Stimulated activated CD8-positive, alpha-beta memory T cell treated with anti-CD3 and anti-CD28 coated beads, Interleukin-2, amount 100 ng/mL, for 1 hour (primary cell): ENCODE results near the gene PNPLA7.
"Not testable (repeated sequence)": the region's sequence is repeated elsewhere in the genome, so short reads cannot be mapped to it uniquely, and the experiment has no call there.

ENCODE experiments used
- DNase-seq, 2 donors: peaks; one replicate each; pipeline ENCODE4 v3.0.0-alpha.2; 2020; ENCODE audit warnings: low read depth in 2 of 2

PNPLA7 gene

GRCh38 chr9:137515338-137515724, 34.9 kb downstream of the PNPLA7 start:
- DNase-seq = no peak

GRCh38 chr9:137514691-137515337, 35.4 kb downstream of the PNPLA7 start:
- DNase-seq = no peak

- DNase-seq = not testable (repeated sequence)
These were observed 36.2 kb downstream of the PNPLA7 start for GRCh38 chr9:137513801-137514570.

- DNase-seq = not testable (repeated sequence)
These were observed 37.1 kb downstream of the PNPLA7 start for GRCh38 chr9:137513136-137513535.

- DNase-seq = no peak
These were observed 38.3 kb downstream of the PNPLA7 start for GRCh38 chr9:137511758-137512463.

GRCh38 chr9:137511126-137511525, 39.1 kb downstream of the PNPLA7 start:
- not testable (repeated sequence) for DNase-seq

- DNase-seq = no peak
These were observed 41.0 kb downstream of the PNPLA7 start for GRCh38 chr9:137509198-137509597.

GRCh38 chr9:137506702-137507171, 43.5 kb downstream of the PNPLA7 start:
- no peak for DNase-seq

GRCh38 chr9:137506274-137506673, 43.9 kb downstream of the PNPLA7 start:
- DNase-seq = no peak

- no peak for DNase-seq
These were observed 44.6 kb downstream of the PNPLA7 start for GRCh38 chr9:137505421-137506140.

GRCh38 chr9:137504432-137504777, 45.8 kb downstream of the PNPLA7 start:
- no peak for DNase-seq

GRCh38 chr9:137502008-137502911, 47.9 kb downstream of the PNPLA7 start:
- DNase-seq = no peak

- no peak for DNase-seq
These were observed 48.7 kb downstream of the PNPLA7 start for GRCh38 chr9:137501457-137501856.

GRCh38 chr9:137500666-137501397, 49.4 kb downstream of the PNPLA7 start:
- no peak for DNase-seq

GRCh38 chr9:137499858-137500661, 50.1 kb downstream of the PNPLA7 start:
- DNase-seq = no peak

- no peak for DNase-seq
These were observed 50.8 kb downstream of the PNPLA7 start for GRCh38 chr9:137499416-137499815.

- DNase-seq = no peak
These were observed 51.5 kb downstream of the PNPLA7 start for GRCh38 chr9:137498720-137499150.

- no peak for DNase-seq
These were observed 52.1 kb downstream of the PNPLA7 start for GRCh38 chr9:137497921-137498719.
